ENCODE results near the gene OR51L1.

OR51L1 gene

GRCh38 chr11:4975436-4975835 lies 19.2 kb upstream of the OR51L1 start:
- Histone ChIP-seq H3K4me3 (no peak overlapping the region), H3K27ac (no peak overlapping the region), H3K27me3 (no peaks in the 10 kb centered on the region), H3K36me3 (no peaks in the 10 kb centered on the region), H3K9me3 (no peaks in the 10 kb centered on the region), H3K4me1 (no peaks in the 10 kb centered on the region)
- no peak for DNase-seq
- intact Hi-C loops (cut with DNase I; ENCODE audit: low total_unique reads), result no loop called here
- no peak for TF ChIP-seq CTCF (IDR thresholded peaks at IDR 0.05)

GRCh38 chr11:4979036-4979435 lies 15.6 kb upstream of the OR51L1 start:
- Histone ChIP-seq H3K36me3 (no peaks in the 10 kb centered on the region), H3K27me3 (no peaks in the 10 kb centered on the region), H3K4me1 (no peaks in the 10 kb centered on the region), H3K9me3 (no peaks in the 10 kb centered on the region), H3K27ac (no peak overlapping the region), H3K4me3 (no peak overlapping the region)
- intact Hi-C loops (cut with DNase I; ENCODE audit: low total_unique reads), result no loop called here
- DNase-seq, result no peak
- TF ChIP-seq CTCF (IDR thresholded peaks at IDR 0.05), result no peak

GRCh38 chr11:4982678-4983077 lies 12.0 kb upstream of the OR51L1 start:
- H3K27ac ChIP-seq, result no peak overlapping the region
- DNase-seq, result no peak
- H3K4me1 ChIP-seq, result no peaks in the 10 kb centered on the region
- no peaks in the 10 kb centered on the region for H3K9me3 ChIP-seq
- H3K36me3 ChIP-seq, result no peaks in the 10 kb centered on the region
- no peak for TF ChIP-seq CTCF (IDR thresholded peaks at IDR 0.05)
- no peak overlapping the region for H3K4me3 ChIP-seq
- no peaks in the 10 kb centered on the region for H3K27me3 ChIP-seq
- intact Hi-C loops (cut with DNase I; ENCODE audit: low total_unique reads), result no loop called here

GRCh38 chr11:4983841-4984240 lies 10.8 kb upstream of the OR51L1 start:
- intact Hi-C loops (cut with DNase I; ENCODE audit: low total_unique reads), result no loop called here
- Histone ChIP-seq H3K9me3 (no peaks in the 10 kb centered on the region), H3K4me3 (no peak overlapping the region), H3K4me1 (no peaks in the 10 kb centered on the region), H3K27me3 (no peaks in the 10 kb centered on the region), H3K36me3 (no peaks in the 10 kb centered on the region), H3K27ac (no peak overlapping the region)
- TF ChIP-seq CTCF (IDR thresholded peaks at IDR 0.05), result no peak
- no peak for DNase-seq

GRCh38 chr11:4991060-4991459 lies 3.6 kb upstream of the OR51L1 start:
- no peak for TF ChIP-seq CTCF (IDR thresholded peaks at IDR 0.05)
- Histone ChIP-seq H3K9me3 (no peaks in the 10 kb centered on the region), H3K27ac (no peak overlapping the region), H3K4me3 (no peak overlapping the region), H3K4me1 (no peaks in the 10 kb centered on the region), H3K27me3 (no peaks in the 10 kb centered on the region), H3K36me3 (no peaks in the 10 kb centered on the region)
- intact Hi-C loops (cut with DNase I; ENCODE audit: low total_unique reads), result no loop called here
- DNase-seq, result no peak

All from tibial artery (tissue), 4 donors.